KMS-11 (cell line): ENCODE measurements around the gene ANKRD66.

Experiments used
- H2AFZ ChIP-seq: fragments of 200-600 bp; sonication (generic); 2 replicates; pipeline ENCODE4 v1.6.1; 2016; ENCODE audit warnings: antibody characterized with exemption, mixed run types, low read depth
- H3K27ac ChIP-seq: fragments of 200-600 bp; sonication (generic); 2 replicates; pipeline ENCODE4 v1.6.1; 2016; ENCODE audit warnings: mild to moderate bottlenecking, mixed run types
- H3K27me3 ChIP-seq: fragments of 200-600 bp; sonication (generic); 2 replicates; pipeline ENCODE4 v1.6.1; 2017; ENCODE audit warnings: mild to moderate bottlenecking, low read depth, mixed run types, moderate library complexity; ENCODE audit not compliant: insufficient read depth
- H3K36me3 ChIP-seq: fragments of 200-600 bp; sonication (generic); 2 replicates; pipeline ENCODE4 v1.6.1; 2017; ENCODE audit warnings: mild to moderate bottlenecking, mixed run types; ENCODE audit not compliant: insufficient read depth
- H3K4me1 ChIP-seq: fragments of 200-600 bp; sonication (generic); 2 replicates; pipeline ENCODE4 v1.6.1; 2016; ENCODE audit warnings: mild to moderate bottlenecking, low read depth, mixed run types; ENCODE audit not compliant: poor library complexity, severe bottlenecking
- H3K4me2 ChIP-seq: fragments of 200-600 bp; sonication (generic); 2 replicates; pipeline ENCODE4 v1.7.0; 2016; ENCODE audit warnings: mild to moderate bottlenecking, mixed run types
- H3K4me3 ChIP-seq: fragments of 200-600 bp; sonication (generic); IDR thresholded peaks from 2 replicates; pipeline ENCODE4 v1.6.1; 2017; ENCODE audit warnings: low read depth, low read length, mixed read lengths; ENCODE audit not compliant: insufficient read depth
- H3K79me2 ChIP-seq: fragments of 200-600 bp; sonication (generic); 2 replicates; pipeline ENCODE4 v1.6.1; 2016; ENCODE audit warnings: low read depth, mixed run types; ENCODE audit not compliant: insufficient read depth
- H3K9ac ChIP-seq: fragments of 200-600 bp; sonication (generic); 2 replicates; pipeline ENCODE4 v1.6.1; 2016; ENCODE audit warnings: mild to moderate bottlenecking, mixed run types
- H4K20me1 ChIP-seq: fragments of 200-600 bp; sonication (generic); 2 replicates; pipeline ENCODE4 v1.6.1; 2016; ENCODE audit warnings: mild to moderate bottlenecking, mixed run types; ENCODE audit not compliant: insufficient read depth
- CTCF ChIP-seq: fragments of 200-600 bp; sonication (generic); conservative IDR thresholded peaks from 2 replicates; pipeline ENCODE4 v1.6.1; 2017; ENCODE audit warnings: low read depth, mild to moderate bottlenecking, antibody characterized with exemption, low read length, moderate library complexity, mixed read lengths

The ANKRD66 gene

GRCh38 chr6:46788791-46789190, 42.1 kb downstream of the ANKRD66 start:
- Histone ChIP-seq H3K9ac (no peak overlapping the region), H2AFZ (no peak overlapping the region), H3K4me3 (no peak overlapping the region), H3K4me1 (no peaks in the 10 kb centered on the region), H3K27ac (no peak overlapping the region), H3K36me3 (no peaks in the 10 kb centered on the region; the same call in 1 of the 2 replicates), H3K4me2 (no peak overlapping the region), H3K79me2 (no peaks in the 10 kb centered on the region), H4K20me1 (no peaks in the 10 kb centered on the region), H3K27me3 (no peaks in the 10 kb centered on the region)
- no peak for TF ChIP-seq CTCF

GRCh38 chr6:46789434-46790354, 43.0 kb downstream of the ANKRD66 start:
- Histone ChIP-seq H3K4me1 (no peaks in the 10 kb centered on the region), H4K20me1 (no peaks in the 10 kb centered on the region), H3K4me3 (no peak overlapping the region), H3K9ac (no peak overlapping the region), H3K36me3 (no peaks in the 10 kb centered on the region; the same call in 1 of the 2 replicates), H3K4me2 (no peak overlapping the region), H3K27me3 (no peaks in the 10 kb centered on the region), H3K27ac (no peak overlapping the region), H2AFZ (no peak overlapping the region), H3K79me2 (no peaks in the 10 kb centered on the region)
- TF ChIP-seq CTCF: no peak

GRCh38 chr6:46790355-46790874, 43.7 kb downstream of the ANKRD66 start:
- Histone ChIP-seq H3K27me3 (no peaks in the 10 kb centered on the region), H3K4me1 (no peaks in the 10 kb centered on the region), H2AFZ (no peak overlapping the region), H4K20me1 (no peaks in the 10 kb centered on the region), H3K27ac (no peak overlapping the region), H3K4me3 (no peak overlapping the region), H3K36me3 (no peaks in the 10 kb centered on the region; the same call in 1 of the 2 replicates), H3K9ac (no peak overlapping the region), H3K4me2 (no peak overlapping the region), H3K79me2 (no peaks in the 10 kb centered on the region)
- TF ChIP-seq CTCF: no peak

DNA sequence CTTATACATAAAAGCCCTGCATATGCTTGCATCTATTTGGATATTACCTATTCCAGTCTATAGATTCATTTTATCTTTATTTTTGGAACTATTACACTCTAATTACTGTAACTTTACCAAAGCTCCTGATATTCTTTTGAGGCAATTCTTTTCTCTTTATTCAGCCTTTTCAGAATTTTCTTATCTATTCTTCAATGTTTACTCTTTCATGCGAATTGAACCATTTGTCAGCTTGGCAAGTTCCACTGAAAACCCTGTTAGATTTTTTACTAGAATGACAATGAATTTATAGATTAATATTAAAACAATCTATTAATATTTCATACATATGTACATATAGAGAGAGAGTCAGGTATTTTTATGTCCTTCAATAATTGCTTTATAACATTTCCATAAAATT, 45.9 kb downstream of the ANKRD66 start:
- no peak for TF ChIP-seq CTCF

More for the DNA sequence above, 45.9 kb downstream of the ANKRD66 start:
- no peak overlapping the region for H3K9ac ChIP-seq
- no peaks in the 10 kb centered on the region for H3K36me3 ChIP-seq
- no peaks in the 10 kb centered on the region for H3K4me1 ChIP-seq
- H4K20me1 ChIP-seq: no peaks in the 10 kb centered on the region
- no peak overlapping the region for H3K4me2 ChIP-seq
- no peak overlapping the region for H3K4me3 ChIP-seq
- no peaks in the 10 kb centered on the region for H3K79me2 ChIP-seq
- no peak overlapping the region for H2AFZ ChIP-seq
- no peak overlapping the region for H3K27ac ChIP-seq
- no peaks in the 10 kb centered on the region for H3K27me3 ChIP-seq
